HEK293 (cell line): Measurements from ENCODE around the gene MEOX2.

ENCODE experiments used
- CTCF ChIA-PET: fragments of 350-600 bp; formaldehyde crosslinking; extraction: SDS; loops from one replicate; lab custom pipeline; 2021; ENCODE audit warnings: antibody characterized with exemption; lab: Yijun Ruan, JAX
- POLR2A ChIA-PET: fragments of 300-600 bp; formaldehyde crosslinking; extraction: SDS; loops from one replicate; lab custom pipeline; 2020; ENCODE audit warnings: antibody characterized with exemption, inconsistent platforms; lab: Yijun Ruan, JAX
- H3K27ac ChIP-seq: fragments of 200-500 bp; sonication (Bioruptor generic); 2 replicates; pipeline ENCODE4 v1.5.1; 2014; ENCODE audit warnings: low read depth, low read length, control low read depth, inconsistent platforms; ENCODE audit errors: extremely low read depth
- H3K36me3 ChIP-seq, 2 experiments: fragments of 200-500 bp in 1 of 2; sonication (Bioruptor generic) in 1 of 2; 1 replicate in 1 of 2; 2 replicates in 1 of 2; pipeline ENCODE4 v1.5.1; 2014 to 2017; ENCODE audit warnings: inconsistent platforms in 2 of 2, low read length in 2 of 2; ENCODE audit not compliant: control insufficient read depth in 2 of 2, insufficient read depth in 1 of 2
- H3K4me1 ChIP-seq: fragments of 200-500 bp; sonication (Bioruptor generic); 2 replicates; pipeline ENCODE4 v1.5.1; 2014; ENCODE audit warnings: mild to moderate bottlenecking, low read length, inconsistent platforms; ENCODE audit not compliant: control insufficient read depth, insufficient read depth
- H3K4me3 ChIP-seq: 2 replicates; pipeline ENCODE4 v1.5.1; 2011; ENCODE audit warnings: low read depth, mild to moderate bottlenecking, control low read depth, low read length, moderate library complexity
- H3K9me3 ChIP-seq: fragments of 200-500 bp; sonication (Bioruptor generic); 2 replicates; pipeline ENCODE4 v1.5.1; 2014; ENCODE audit warnings: low read depth, low read length, inconsistent platforms; ENCODE audit not compliant: control insufficient read depth, insufficient read depth
- BCL11B ChIP-seq: fragments of 450-650 bp; formaldehyde crosslinking; IDR thresholded peaks from 2 replicates; pipeline ENCODE4 v1.5.1; 2016; ENCODE audit warnings: low read depth, missing biosample characterization, missing genetic modification characterization
- GLI4 ChIP-seq: fragments of 450-650 bp; formaldehyde crosslinking; IDR thresholded peaks from 2 replicates; pipeline ENCODE4 v1.5.1; 2016; ENCODE audit warnings: missing biosample characterization, missing genetic modification characterization
- GLIS2 ChIP-seq: fragments of 450-650 bp; formaldehyde crosslinking; IDR thresholded peaks from 2 replicates; pipeline ENCODE4 v1.5.1; 2016; ENCODE audit warnings: missing biosample characterization, missing genetic modification characterization
- IKZF3 ChIP-seq: fragments of 450-650 bp; IDR thresholded peaks from 2 replicates; pipeline ENCODE4 v1.5.0; 2018; ENCODE audit warnings: missing biosample characterization, mild to moderate bottlenecking, missing genetic modification characterization, moderate library complexity
- INSM2 ChIP-seq: fragments of 450-650 bp; formaldehyde crosslinking; IDR thresholded peaks from 2 replicates; pipeline ENCODE4 v1.5.1; 2016; ENCODE audit warnings: missing biosample characterization, missing genetic modification characterization
- KLF7 ChIP-seq: fragments of 450-650 bp; formaldehyde crosslinking; IDR thresholded peaks from 2 replicates; pipeline ENCODE4 v1.5.1; 2016; ENCODE audit warnings: missing biosample characterization, missing genetic modification characterization, borderline replicate concordance
- KLF8 ChIP-seq: fragments of 450-650 bp; formaldehyde crosslinking; IDR thresholded peaks from 2 replicates; pipeline ENCODE4 v1.5.1; 2016; ENCODE audit warnings: missing biosample characterization, missing genetic modification characterization
- PBX3 ChIP-seq: sonication (generic); formaldehyde crosslinking; IDR thresholded peaks from 2 replicates; pipeline ENCODE4 v1.8.1; 2022; ENCODE audit warnings: mild to moderate bottlenecking, moderate library complexity, missing genetic modification reagents
- PRDM2 ChIP-seq: fragments of 450-650 bp; formaldehyde crosslinking; IDR thresholded peaks from 2 replicates; pipeline ENCODE4 v1.5.1; 2016; ENCODE audit warnings: missing biosample characterization, missing genetic modification characterization, borderline replicate concordance
- RBAK ChIP-seq: fragments of 450-650 bp; formaldehyde crosslinking; IDR thresholded peaks from 2 replicates; pipeline ENCODE4 v1.5.1; 2016; ENCODE audit warnings: missing biosample characterization, missing genetic modification characterization
- REPIN1 ChIP-seq: fragments of 450-650 bp; formaldehyde crosslinking; IDR thresholded peaks from 2 replicates; pipeline ENCODE4 v1.5.1; 2017; ENCODE audit warnings: missing biosample characterization, missing genetic modification characterization, low read depth
- TRIM28 ChIP-seq: IDR thresholded peaks from 2 replicates; pipeline ENCODE4 v1.6.1; 2011; ENCODE audit warnings: low read length, control low read depth, borderline replicate concordance
- ZFP3 ChIP-seq: fragments of 450-650 bp; formaldehyde crosslinking; IDR thresholded peaks from 2 replicates; pipeline ENCODE4 v1.5.1; 2016; ENCODE audit warnings: low read depth, missing biosample characterization, missing genetic modification characterization
- ZNF202 ChIP-seq: fragments of 450-650 bp; formaldehyde crosslinking; IDR thresholded peaks from 2 replicates; pipeline ENCODE4 v1.5.1; 2016; ENCODE audit warnings: missing biosample characterization, missing genetic modification characterization, borderline replicate concordance
- ZNF239 ChIP-seq: fragments of 450-650 bp; formaldehyde crosslinking; IDR thresholded peaks from 2 replicates; pipeline ENCODE4 v1.5.1; 2016; ENCODE audit warnings: missing biosample characterization, missing genetic modification characterization
- ZNF274 ChIP-seq, 2 experiments: fragments of 200-500 bp in 1 of 2; fragments of 450-650 bp in 1 of 2; sonication (Bioruptor generic) in 1 of 2; formaldehyde crosslinking in 1 of 2; IDR thresholded peaks; 2 replicates each; pipeline versions ENCODE4 v1.5.1 to v1.6.1; 2014 to 2016; ENCODE audit warnings: borderline replicate concordance in 1 of 2, inconsistent platforms in 1 of 2, low read length in 1 of 2, missing biosample characterization in 1 of 2, missing genetic modification characterization in 1 of 2
- ZNF324 ChIP-seq: fragments of 450-650 bp; formaldehyde crosslinking; IDR thresholded peaks from 2 replicates; pipeline ENCODE4 v1.5.1; 2016; ENCODE audit warnings: missing biosample characterization, missing genetic modification characterization
- ZNF623 ChIP-seq: fragments of 450-650 bp; formaldehyde crosslinking; IDR thresholded peaks from 2 replicates; pipeline ENCODE4 v1.5.1; 2016; ENCODE audit warnings: missing biosample characterization, missing genetic modification characterization
- ZNF654 ChIP-seq: fragments of 450-650 bp; formaldehyde crosslinking; IDR thresholded peaks from 2 replicates; pipeline ENCODE4 v1.5.1; 2016; ENCODE audit warnings: low read depth, missing biosample characterization, missing genetic modification characterization
- ZSCAN30 ChIP-seq: fragments of 450-650 bp; IDR thresholded peaks from 2 replicates; pipeline ENCODE4 v1.5.1; 2018; ENCODE audit warnings: missing biosample characterization, mild to moderate bottlenecking, missing genetic modification characterization, moderate library complexity

The MEOX2 gene

GRCh38 chr7:15648461-15648961 is 38.0 kb downstream of the MEOX2 start:
- Histone ChIP-seq H3K27ac (no peak overlapping the region), H3K4me1 (no peaks in the 10 kb centered on the region), H3K36me3 (no peaks in the 10 kb centered on the region), H3K9me3 (no peaks in the 10 kb centered on the region), H3K4me3 (no peak overlapping the region)
- CTCF ChIA-PET, result interaction anchor here (0.6 kb wide), 2 partner anchors 251 to 327 kb away, joined by 3 to 4 read pairs; no protein-coding TSS in a partner anchor
- TF ChIP-seq BCL11B (no peak), ZSCAN30 (tag by site-specific recombination) (no peak), ZNF654 (tag by site-specific recombination) (no peak), REPIN1 (tag by site-specific recombination) (no peak), GLI4 (tag by site-specific recombination) (no peak), ZNF324 (no peak), GLIS2 (tag by site-specific recombination) (no peak), ZNF239 (no peak), KLF7 (no peak), INSM2 (tag by site-specific recombination) (no peak), IKZF3 (tag by site-specific recombination) (no peak), RBAK (tag by site-specific recombination) (no peak), ZNF274 (IDR thresholded peaks at IDR 0.05; ENCODE audit: low read length) (no peak), ZNF274 (tag by site-specific recombination; IDR thresholded peaks at IDR 0.05; ENCODE audit: borderline replicate concordance) (no peak), PRDM2 (tag by site-specific recombination) (no peak), KLF8 (tag by site-specific recombination) (no peak), ZFP3 (tag by site-specific recombination) (no peak), PBX3 (no peak), ZNF202 (tag by site-specific recombination) (no peak), ZNF623 (tag by site-specific recombination) (no peak), TRIM28 (no peak)
- POLR2A ChIA-PET, result no interaction called here
